ENCODE measurements around the gene DNAJC28.

DNA sequence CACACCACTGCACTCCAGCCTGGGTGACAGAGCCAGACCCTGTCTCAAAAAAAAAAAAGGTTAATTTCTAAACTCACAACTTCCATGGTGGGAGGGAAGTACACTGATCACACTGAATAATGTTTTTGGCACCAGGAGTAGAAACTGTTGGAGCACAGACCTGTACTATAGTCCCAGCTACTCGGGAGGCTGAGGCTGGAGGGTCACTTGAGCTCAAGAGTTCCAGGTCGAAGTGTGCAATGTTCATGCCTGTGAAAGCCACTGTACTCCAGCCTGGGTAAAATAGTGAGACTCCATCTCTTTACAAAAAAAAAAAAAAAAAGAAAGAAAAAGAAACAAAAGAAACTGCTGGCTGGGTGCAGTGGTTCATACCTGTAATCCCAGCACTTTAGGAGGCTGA is 47.0 kb downstream of the DNAJC28 start:
- TF ChIP-seq CTCF (IDR thresholded peaks at IDR 0.05; ENCODE audit: poor library complexity): no peak
- TF ChIP-seq EZH2 (IDR thresholded peaks at IDR 0.05; ENCODE audit: borderline replicate concordance): no peak

All from hepatocyte (in vitro differentiated cells).